HG02970 (cell line): Measurements from ENCODE around the gene INHBC.
"Not testable (repeated sequence)": the region's sequence is repeated elsewhere in the genome, so short reads cannot be mapped to it uniquely, and the experiment has no call there.

Experiments
- ATAC-seq: cut with Tn5 transposase; IDR thresholded peaks from one replicate; pipeline ENCODE4 v1.9.1; 2021; ENCODE audit warnings: mild to moderate bottlenecking, moderate library complexity, moderate number of reproducible peaks; ENCODE audit not compliant: unreplicated experiment, low FRiP score

INHBC gene

GRCh38 chr12:57479376-57480115 is 45.0 kb downstream of the INHBC start, which contains the start of gene ARHGAP9:
Gene ARHGAP9, minus strand, starts transcription at chr12:57479866. Its CDS starts 460 bp downstream, at chr12:57479406.
- no peak for ATAC-seq

- ATAC-seq: no peak
Measured at GRCh38 chr12:57481671-57482070, 47.1 kb downstream of the INHBC start.

- ATAC-seq: no peak
Measured at GRCh38 chr12:57483466-57483865, 48.9 kb downstream of the INHBC start.

GRCh38 chr12:57485695-57486094 is 51.1 kb downstream of the INHBC start:
- no peak for ATAC-seq

GRCh38 chr12:57487055-57487596 is 52.5 kb downstream of the INHBC start:
- ATAC-seq: no peak

- peak; percentile 95 for ATAC-seq
Measured at GRCh38 chr12:57487597-57488401, 53.2 kb downstream of the INHBC start, which contains the start of gene MARS1. Gene MARS1, plus strand, starts transcription at chr12:57488068. Its CDS starts 23 bp downstream, at chr12:57488091.

GRCh38 chr12:57488402-57489156 is 54.0 kb downstream of the INHBC start:
- no peak for ATAC-seq

GRCh38 chr12:57489157-57489641 is 54.6 kb downstream of the INHBC start:
- ATAC-seq: no peak

- ATAC-seq: no peak
Measured at GRCh38 chr12:57490126-57490525, 55.5 kb downstream of the INHBC start.

- no peak for ATAC-seq
Measured at GRCh38 chr12:57491393-57492280, 57.1 kb downstream of the INHBC start.

- not testable (repeated sequence) for ATAC-seq
Measured at GRCh38 chr12:57495051-57495701, 60.6 kb downstream of the INHBC start.

- ATAC-seq: no peak
Measured at GRCh38 chr12:57496822-57497221, 62.2 kb downstream of the INHBC start.

GRCh38 chr12:57497223-57498131 is 62.9 kb downstream of the INHBC start:
- no peak for ATAC-seq

- ATAC-seq: no peak
Measured at GRCh38 chr12:57498132-57498502, 63.5 kb downstream of the INHBC start.

- ATAC-seq: no peak
Measured at GRCh38 chr12:57498571-57498970, 64.0 kb downstream of the INHBC start.

- ATAC-seq: no peak
Measured at GRCh38 chr12:57500213-57500612, 65.6 kb downstream of the INHBC start.
